Hindlimb muscle (tissue), 1 donor: ENCODE data around the gene ALOX12B. TPM values are rescaled to one million over a fixed set of nuclear protein-coding genes. Genes with fewer than 3 reads are reported as not detected.
"Not testable (repeated sequence)": the region's sequence is repeated elsewhere in the genome, so short reads cannot be mapped to it uniquely, and the experiment has no call there.

Experiments used
- DNase-seq: peaks from one replicate; pipeline ENCODE4 v3.0.0-alpha.2; 2013
- polyA plus RNA-seq: library from polyadenylated mRNA; unstranded; fragments of 120-200 nt; gene quantifications from one replicate; pipeline ENCODE4 v1.2.1, GENCODE V29; 2013; ENCODE audit not compliant: insufficient read length

ALOX12B gene
- polyA plus RNA-seq, 1 donor, result not detected

- no peak for DNase-seq
Observed at GRCh38 chr17:8063761-8064534, 23.6 kb downstream of the ALOX12B start.

DNA sequence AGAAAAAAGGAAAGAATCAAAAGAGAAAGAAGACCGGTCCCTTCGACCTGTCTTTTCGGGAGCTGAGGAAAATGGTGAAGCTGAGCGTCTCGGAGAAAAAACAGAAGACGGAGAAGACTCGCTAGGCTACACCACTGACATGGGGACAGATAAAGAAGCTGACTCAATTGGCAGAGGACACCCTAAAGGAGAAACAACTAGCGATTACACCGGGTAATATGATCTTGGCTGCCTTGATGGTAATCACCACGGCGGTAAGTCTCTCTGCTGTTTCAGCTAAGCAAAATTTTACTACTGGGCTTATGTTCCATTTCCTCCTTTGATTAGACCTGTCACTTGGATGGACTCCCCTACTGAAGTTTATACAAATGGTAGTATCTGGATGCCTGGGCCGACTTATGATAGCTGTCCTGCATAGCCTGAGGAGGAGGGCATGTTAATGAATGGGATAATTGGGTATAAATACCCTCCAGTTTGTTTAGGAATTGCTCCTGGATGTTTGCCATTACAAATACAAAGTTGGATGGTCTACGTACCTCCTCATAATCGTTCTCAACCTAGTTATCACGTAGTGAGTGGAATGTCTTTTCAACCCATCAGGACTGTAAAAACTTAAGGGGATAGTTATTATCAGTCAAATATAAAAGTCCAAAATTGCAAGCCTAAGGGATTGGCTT is 24.6 kb downstream of the ALOX12B start:
- DNase-seq, result no peak

GRCh38 chr17:8062435-8062806 is 25.1 kb downstream of the ALOX12B start:
- no peak for DNase-seq

- DNase-seq, result not testable (repeated sequence)
Observed at GRCh38 chr17:8061851-8062250, 25.7 kb downstream of the ALOX12B start.

GRCh38 chr17:8060274-8060673 is 27.2 kb downstream of the ALOX12B start:
- DNase-seq, result peak; percentile 68

DNA sequence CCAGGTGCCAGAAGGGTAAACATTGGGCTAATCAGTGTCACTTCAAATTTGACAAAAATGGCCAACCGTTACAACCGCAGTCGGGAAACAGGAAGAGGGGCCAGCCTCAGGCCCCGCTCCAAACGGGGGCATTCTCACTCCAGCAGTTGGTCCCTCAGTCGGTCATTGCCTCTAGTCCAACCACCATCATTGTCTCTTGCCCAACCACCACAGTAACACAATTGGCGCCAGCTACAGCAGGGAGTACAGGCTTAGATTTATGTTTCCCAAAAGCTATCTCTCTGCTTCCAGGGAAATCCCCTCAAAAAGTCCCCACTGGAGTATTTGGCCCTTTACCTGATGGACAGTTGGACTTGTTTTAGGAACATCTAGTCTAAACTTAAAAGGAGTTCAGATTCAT is 28.4 kb downstream of the ALOX12B start:
- no peak for DNase-seq

GRCh38 chr17:8057691-8058114 is 29.8 kb downstream of the ALOX12B start:
- peak; percentile 64 for DNase-seq

DNA sequence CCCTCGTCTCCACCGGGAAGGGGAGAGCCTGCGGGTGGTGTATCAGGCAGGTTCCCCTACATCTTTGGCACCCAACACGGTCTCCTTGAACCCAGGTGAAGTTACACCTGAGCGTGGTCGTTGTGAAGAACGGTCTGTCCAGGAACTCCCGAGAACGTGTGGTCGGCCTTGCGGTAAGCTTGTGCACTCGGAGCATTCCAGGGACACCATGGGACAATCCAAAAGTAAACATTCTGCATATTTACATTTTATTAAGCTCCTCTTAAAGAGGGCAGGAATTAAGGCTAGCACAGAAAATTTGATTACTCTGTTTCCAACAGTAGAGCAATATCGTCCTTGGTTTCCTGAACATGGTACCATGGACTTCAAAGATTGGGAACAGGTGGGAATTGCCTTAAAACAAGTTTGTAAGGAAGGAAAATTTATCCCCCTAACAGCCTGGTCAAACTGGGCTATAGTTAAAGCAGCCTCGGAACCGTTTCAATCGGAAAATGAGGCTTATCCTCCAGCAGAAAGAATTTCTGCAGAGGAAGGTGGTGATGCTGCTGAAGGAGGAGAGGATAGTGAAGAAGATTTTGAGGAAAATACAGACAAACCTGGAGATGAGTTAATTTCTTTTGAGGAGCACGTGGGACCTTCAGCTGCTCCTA is 30.4 kb downstream of the ALOX12B start:
- no peak for DNase-seq

- no peak for DNase-seq
Observed at GRCh38 chr17:8056232-8056975, 31.1 kb downstream of the ALOX12B start.

DNA sequence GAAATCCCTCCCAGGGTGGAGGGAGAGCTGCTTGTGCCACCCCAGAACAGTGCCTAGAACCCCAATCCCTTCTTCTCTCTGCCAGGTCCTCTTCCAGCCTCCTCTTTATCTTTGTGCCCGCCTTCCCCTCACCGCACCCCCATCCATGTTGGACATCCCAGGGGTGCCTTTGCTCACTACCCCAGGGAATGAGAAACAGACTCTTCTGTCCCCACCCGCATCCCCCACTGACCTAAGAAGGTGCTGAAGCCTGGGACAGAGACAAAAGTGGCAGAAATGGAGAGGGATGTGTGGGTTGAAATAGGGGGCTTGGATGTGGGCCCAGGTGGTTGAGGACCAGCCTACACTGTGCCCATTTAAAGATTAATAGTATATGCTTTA is 31.7 kb downstream of the ALOX12B start:
- DNase-seq, result no peak

GRCh38 chr17:8053600-8053999 is 33.9 kb downstream of the ALOX12B start:
- no peak for DNase-seq

DNA sequence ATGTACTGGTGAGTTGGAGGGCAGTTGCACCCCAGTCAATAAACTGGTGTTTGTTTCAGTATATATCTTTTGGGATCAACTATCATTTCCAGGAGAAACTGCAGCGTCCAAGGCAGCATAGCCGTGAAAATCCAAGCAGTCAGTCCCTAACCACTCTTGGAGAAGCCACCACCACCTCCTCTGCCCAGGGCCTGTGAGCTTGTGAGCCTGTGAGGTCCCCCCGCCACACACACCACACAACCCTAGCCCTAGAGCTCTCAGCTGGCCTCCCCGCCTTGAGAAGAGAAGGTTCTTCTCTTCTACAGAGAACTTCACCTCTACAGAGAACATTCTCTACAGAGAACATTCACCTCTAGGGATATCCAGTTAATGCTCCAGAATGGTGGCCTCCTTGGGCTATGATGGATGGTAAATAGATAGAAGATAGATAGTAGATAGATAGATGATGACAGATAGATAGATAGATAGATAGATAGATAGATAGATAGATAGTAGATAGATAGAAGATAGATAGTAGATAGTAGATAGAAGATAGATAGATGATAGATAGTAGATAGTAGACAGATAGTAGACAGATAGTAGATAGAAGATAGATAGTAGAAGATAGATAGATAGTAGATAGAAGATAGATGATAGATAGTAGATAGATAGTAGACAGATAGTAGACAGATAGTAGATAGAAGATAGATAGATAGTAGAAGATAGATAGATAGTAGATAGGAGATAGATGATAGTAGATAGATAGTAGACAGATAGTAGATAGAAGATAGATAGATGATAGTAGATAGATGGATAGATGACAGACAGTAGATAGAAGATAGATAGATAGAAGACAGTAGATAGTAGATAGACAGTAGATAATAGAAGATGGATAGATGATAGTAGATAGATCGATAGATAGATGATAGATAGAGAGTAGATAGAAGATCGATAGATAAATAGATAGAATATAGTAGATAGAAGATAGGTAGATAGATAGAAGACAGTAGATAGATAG is 35.0 kb downstream of the ALOX12B start:
- no peak for DNase-seq

GRCh38 chr17:8051831-8052230 is 35.7 kb downstream of the ALOX12B start:
- DNase-seq, result no peak

GRCh38 chr17:8048736-8049135 is 38.8 kb downstream of the ALOX12B start:
- DNase-seq, result no peak

GRCh38 chr17:8048236-8048635 is 39.3 kb downstream of the ALOX12B start:
- DNase-seq, result no peak

GRCh38 chr17:8047769-8048110 is 39.8 kb downstream of the ALOX12B start:
- DNase-seq, result no peak

GRCh38 chr17:8046929-8047768 is 40.4 kb downstream of the ALOX12B start:
- no peak for DNase-seq

DNA sequence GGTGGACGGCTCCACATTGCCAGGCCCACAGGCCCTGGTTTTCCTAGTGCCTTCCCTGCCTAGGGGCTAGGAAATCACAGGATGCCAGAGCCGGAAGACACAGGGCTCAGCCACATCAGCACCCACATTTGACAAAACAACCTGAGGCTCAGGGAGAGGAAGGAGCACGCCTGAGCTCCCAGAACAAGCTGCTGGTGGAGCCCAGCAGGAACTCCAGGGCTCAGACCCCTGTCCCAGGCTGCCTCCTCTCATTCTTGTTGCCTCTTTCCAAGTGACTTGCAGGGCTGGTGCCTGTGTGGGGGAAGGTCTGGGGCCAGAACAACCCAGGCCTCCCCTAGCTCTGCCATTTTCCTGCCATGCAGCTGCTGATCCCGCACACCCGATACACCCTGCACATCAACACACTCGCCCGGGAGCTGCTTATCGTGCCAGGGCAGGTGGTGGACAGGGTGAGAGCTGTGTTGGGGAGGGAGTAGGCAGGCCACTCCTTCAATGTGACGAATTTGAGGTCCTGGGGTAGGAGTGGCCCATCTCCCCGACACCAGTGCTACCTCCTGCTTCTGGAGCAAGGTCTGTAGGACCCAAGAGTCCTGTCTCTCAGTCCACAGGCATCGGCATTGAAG is 41.1 kb downstream of the ALOX12B start:
- DNase-seq, result no peak

- DNase-seq, result no peak
Observed at GRCh38 chr17:8044819-8045810, 42.4 kb downstream of the ALOX12B start.
